DMS 273 treated with DMSO at 0.1 percent for 48 hours (cell line): ENCODE data around the gene RPAP3.

Source experiments
- DNase-seq: peaks from one replicate; lab custom pipeline; 2025; lab: John Stamatoyannopoulos, UW

Gene RPAP3

GRCh38 chr12:47721431-47721973 is 15.7 kb upstream of the RPAP3 start:
- DNase-seq: no peak

- no peak for DNase-seq
These were observed 12.7 kb upstream of the RPAP3 start for GRCh38 chr12:47718531-47718930.

GRCh38 chr12:47717443-47718193 is 11.8 kb upstream of the RPAP3 start:
- DNase-seq: peak; percentile 24

GRCh38 chr12:47717046-47717442 is 11.2 kb upstream of the RPAP3 start:
- DNase-seq: no peak

- no peak for DNase-seq
These were observed 10.2 kb upstream of the RPAP3 start for GRCh38 chr12:47715877-47716548.

- no peak for DNase-seq
These were observed 9.6 kb upstream of the RPAP3 start for GRCh38 chr12:47715393-47715876.

- DNase-seq: no peak
These were observed 9.1 kb upstream of the RPAP3 start for GRCh38 chr12:47714826-47715386.

GRCh38 chr12:47712171-47712570 is 6.3 kb upstream of the RPAP3 start:
- no peak for DNase-seq

GRCh38 chr12:47711448-47711847 is 5.6 kb upstream of the RPAP3 start:
- DNase-seq: no peak

GRCh38 chr12:47710278-47710677 is 4.4 kb upstream of the RPAP3 start:
- DNase-seq: no peak

- DNase-seq: no peak
These were observed 3.8 kb upstream of the RPAP3 start for GRCh38 chr12:47709671-47710070.

- DNase-seq: no peak
These were observed 3.4 kb upstream of the RPAP3 start for GRCh38 chr12:47709237-47709636.

GRCh38 chr12:47707905-47708543 is 2.2 kb upstream of the RPAP3 start:
- DNase-seq: no peak

GRCh38 chr12:47707355-47707754 is 1.5 kb upstream of the RPAP3 start:
- no peak for DNase-seq

- DNase-seq: no peak
These were observed 633 bp downstream of the RPAP3 start for GRCh38 chr12:47705229-47705565.

- DNase-seq: no peak
These were observed 1.1 kb downstream of the RPAP3 start for GRCh38 chr12:47704719-47705118.

GRCh38 chr12:47700263-47700662 is 5.6 kb downstream of the RPAP3 start:
- DNase-seq: no peak

GRCh38 chr12:47698631-47699030 is 7.2 kb downstream of the RPAP3 start:
- DNase-seq: no peak

GRCh38 chr12:47698055-47698454 is 7.8 kb downstream of the RPAP3 start:
- DNase-seq: no peak

GRCh38 chr12:47689215-47689614 is 16.6 kb downstream of the RPAP3 start:
- no peak for DNase-seq

GRCh38 chr12:47687636-47688035 is 18.2 kb downstream of the RPAP3 start:
- no peak for DNase-seq

GRCh38 chr12:47686645-47687240 is 19.1 kb downstream of the RPAP3 start:
- no peak for DNase-seq
